IPS-18c (cell line): ENCODE data around the gene GPHN.

Experiments used
- H3K4me3 ChIP-seq: 2 replicates; pipeline ENCODE4 v1.7.0; 2013; ENCODE audit warnings: low read depth, mild to moderate bottlenecking, low read length, moderate library complexity; ENCODE audit not compliant: insufficient read depth
- H3K9me3 ChIP-seq: one replicate; pipeline ENCODE4 v1.6.1; 2013; ENCODE audit warnings: mild to moderate bottlenecking, low read length, moderate library complexity; ENCODE audit not compliant: control insufficient read depth, insufficient read depth

GPHN gene

GRCh38 chr14:67108230-67108629 is 600.3 kb downstream of the GPHN start:
- Histone ChIP-seq H3K9me3 (peaks cover 3% of the 10 kb centered on the region), H3K4me3 (no peak overlapping the region)

DNA sequence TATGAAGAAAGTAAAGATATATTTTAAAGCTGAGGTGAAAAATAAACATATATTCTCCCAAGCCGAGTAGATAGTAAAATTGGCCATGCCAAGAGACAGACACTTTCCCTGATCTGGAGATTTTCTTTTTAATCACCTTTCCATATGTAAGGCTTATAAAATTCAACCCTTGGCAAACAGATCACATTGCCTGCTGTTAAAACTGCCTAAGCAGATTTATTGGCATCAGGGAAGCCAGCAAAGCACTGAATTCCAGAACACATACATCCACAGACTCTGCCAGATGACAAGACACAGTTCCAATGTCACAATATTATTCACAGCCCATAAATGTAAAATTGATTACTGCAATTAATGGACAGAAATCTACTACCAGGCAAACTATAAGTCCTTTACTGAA is 603.1 kb downstream of the GPHN start:
- Histone ChIP-seq H3K9me3 (no peaks in the 10 kb centered on the region), H3K4me3 (no peak overlapping the region)

- Histone ChIP-seq H3K9me3 (no peaks in the 10 kb centered on the region), H3K4me3 (no peak overlapping the region)
These were observed 604.4 kb downstream of the GPHN start for GRCh38 chr14:67112344-67112743.

GRCh38 chr14:67127174-67127573 is 619.2 kb downstream of the GPHN start:
- no peaks in the 10 kb centered on the region for H3K9me3 ChIP-seq

GRCh38 chr14:67129768-67130167 is 621.8 kb downstream of the GPHN start:
- H3K4me3 ChIP-seq: no peak overlapping the region
- no peaks in the 10 kb centered on the region for H3K9me3 ChIP-seq

More at GRCh38 chr14:67127174-67127573, 619.2 kb downstream of the GPHN start:
- no peak overlapping the region for H3K4me3 ChIP-seq

GRCh38 chr14:67131691-67132090 is 623.7 kb downstream of the GPHN start:
- no peak overlapping the region for H3K4me3 ChIP-seq
- H3K9me3 ChIP-seq: no peaks in the 10 kb centered on the region

DNA sequence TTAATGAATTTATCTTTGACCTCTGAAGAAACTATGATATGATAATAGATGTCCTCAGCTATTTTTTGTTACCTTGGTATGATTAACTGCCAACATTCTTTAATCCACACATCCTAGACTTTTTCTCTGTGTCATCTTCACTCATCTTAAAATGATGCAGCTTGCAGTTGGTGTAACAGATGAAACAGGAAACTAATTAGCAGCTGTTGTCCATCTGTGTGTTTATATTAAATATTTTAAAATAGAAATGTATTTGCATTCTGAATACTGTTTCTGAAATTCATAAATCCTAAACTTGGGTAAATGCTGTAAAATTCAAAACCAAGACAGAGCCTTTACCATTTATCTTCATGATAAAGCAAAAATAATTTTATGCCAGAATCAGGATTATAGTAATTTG is 625.2 kb downstream of the GPHN start:
- H3K4me3 ChIP-seq: no peak overlapping the region
- H3K9me3 ChIP-seq: no peaks in the 10 kb centered on the region

GRCh38 chr14:67133595-67134441 is 625.9 kb downstream of the GPHN start:
- Histone ChIP-seq H3K9me3 (no peaks in the 10 kb centered on the region), H3K4me3 (no peak overlapping the region)

DNA sequence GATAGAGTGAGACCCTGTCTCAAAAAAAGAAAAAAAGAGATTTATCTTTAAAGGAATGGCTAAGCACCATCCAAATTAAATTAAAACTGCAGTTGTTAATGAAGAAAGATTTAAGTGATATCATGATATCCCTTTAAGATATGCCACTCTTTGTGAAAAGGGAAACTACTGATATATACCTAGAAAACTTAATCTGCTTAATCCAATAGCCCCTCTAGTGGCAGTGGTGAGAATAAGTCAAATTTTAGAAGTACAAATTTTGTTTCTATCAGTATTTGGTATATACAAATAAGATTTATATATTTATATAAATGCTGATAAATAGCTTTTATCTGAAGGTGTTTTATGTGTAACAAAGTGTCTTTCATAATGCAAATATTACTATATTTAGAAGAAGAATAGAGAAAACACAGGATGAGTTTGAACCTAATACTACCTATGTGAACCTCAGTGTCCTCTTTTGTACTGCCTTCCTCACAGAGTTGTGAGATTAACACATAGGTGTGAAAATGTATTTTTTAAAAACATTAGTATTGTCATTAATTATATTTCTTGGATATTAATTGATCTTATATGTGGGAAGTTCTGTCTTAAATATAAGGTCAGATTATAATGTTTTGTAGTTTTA is 629.9 kb downstream of the GPHN start:
- Histone ChIP-seq H3K9me3 (no peaks in the 10 kb centered on the region), H3K4me3 (no peak overlapping the region)

DNA sequence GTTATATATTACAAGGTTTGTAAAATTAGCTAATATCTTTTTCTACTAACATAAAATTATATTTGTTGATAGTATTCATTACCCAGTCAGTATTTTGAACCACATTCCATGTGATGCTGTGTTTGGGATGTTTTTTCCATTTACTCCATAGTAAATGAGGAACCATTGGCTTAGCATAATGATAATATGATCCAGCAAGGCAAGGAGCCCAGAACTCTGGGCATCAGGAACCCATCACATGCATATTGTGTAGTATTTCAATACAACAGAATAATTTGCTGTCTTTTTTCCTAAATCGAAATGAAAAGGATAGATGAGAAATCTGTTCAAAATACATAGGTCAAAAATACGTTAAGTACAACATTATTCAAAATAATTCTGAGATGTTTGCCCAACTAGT is 632.6 kb downstream of the GPHN start:
- Histone ChIP-seq H3K4me3 (no peak overlapping the region), H3K9me3 (no peaks in the 10 kb centered on the region)

DNA sequence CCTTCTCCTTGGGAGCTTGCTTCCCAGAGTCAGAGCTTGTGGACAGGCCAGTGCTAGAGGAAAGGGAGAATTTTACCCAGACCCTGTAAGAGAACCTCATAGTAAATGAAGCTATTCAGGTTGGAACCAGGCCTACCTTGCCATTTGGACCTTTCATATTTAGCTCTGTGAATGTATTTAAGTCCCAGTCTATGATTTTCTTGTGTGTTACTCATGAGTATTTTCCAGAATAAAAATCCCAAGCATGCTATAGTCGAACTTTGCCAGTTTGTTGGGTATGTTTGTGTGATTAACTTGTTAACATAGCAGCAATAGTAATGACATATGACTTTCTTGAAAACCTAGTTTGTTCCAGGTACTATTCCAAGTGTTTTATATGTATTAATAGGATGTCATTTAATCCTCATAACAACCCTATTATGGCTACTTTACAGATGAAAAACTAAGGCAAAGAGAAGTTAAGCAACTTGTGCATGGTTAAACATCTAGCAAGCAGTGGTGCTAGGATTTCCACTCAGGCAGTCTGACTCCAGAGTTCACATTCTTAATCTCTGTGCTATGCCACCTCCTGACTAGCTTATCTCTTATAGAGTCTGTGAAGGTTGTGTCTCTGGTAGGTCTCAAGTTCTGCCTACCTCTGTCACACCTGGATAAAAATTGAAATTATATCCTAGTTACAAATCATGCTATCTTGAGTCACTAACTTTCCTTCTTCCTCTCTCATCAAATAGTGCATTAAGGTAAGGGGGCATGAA is 633.4 kb downstream of the GPHN start:
- no peaks in the 10 kb centered on the region for H3K9me3 ChIP-seq

GRCh38 chr14:67151082-67151666 is 643.2 kb downstream of the GPHN start:
- no peaks in the 10 kb centered on the region for H3K9me3 ChIP-seq
- no peak overlapping the region for H3K4me3 ChIP-seq

More for the DNA sequence above, 633.4 kb downstream of the GPHN start:
- no peak overlapping the region for H3K4me3 ChIP-seq

DNA sequence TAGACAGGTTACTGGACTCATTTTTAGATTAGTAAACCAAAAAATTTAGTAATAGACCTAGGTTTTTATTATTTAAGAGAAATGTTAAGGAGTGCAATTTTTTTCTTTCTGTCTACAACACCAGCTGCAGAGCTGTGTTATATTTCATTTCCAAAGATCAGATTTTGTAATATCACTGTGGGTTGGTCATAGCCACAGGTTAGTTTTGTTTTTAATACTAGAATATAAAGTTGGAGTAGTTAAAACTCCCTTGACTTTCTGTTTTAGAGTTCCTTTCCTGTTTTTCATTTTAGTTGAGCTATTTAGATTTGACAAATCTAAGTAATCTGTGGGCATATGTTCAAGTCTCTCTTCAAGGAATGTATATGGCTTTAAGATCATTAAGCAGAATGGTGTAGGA is 650.6 kb downstream of the GPHN start:
- Histone ChIP-seq H3K4me3 (no peak overlapping the region), H3K9me3 (no peaks in the 10 kb centered on the region)

- Histone ChIP-seq H3K4me3 (no peak overlapping the region), H3K9me3 (no peaks in the 10 kb centered on the region)
These were observed 654.4 kb downstream of the GPHN start for GRCh38 chr14:67162385-67162784.

GRCh38 chr14:67166450-67166853 is 658.5 kb downstream of the GPHN start:
- Histone ChIP-seq H3K4me3 (no peak overlapping the region), H3K9me3 (no peaks in the 10 kb centered on the region)

DNA sequence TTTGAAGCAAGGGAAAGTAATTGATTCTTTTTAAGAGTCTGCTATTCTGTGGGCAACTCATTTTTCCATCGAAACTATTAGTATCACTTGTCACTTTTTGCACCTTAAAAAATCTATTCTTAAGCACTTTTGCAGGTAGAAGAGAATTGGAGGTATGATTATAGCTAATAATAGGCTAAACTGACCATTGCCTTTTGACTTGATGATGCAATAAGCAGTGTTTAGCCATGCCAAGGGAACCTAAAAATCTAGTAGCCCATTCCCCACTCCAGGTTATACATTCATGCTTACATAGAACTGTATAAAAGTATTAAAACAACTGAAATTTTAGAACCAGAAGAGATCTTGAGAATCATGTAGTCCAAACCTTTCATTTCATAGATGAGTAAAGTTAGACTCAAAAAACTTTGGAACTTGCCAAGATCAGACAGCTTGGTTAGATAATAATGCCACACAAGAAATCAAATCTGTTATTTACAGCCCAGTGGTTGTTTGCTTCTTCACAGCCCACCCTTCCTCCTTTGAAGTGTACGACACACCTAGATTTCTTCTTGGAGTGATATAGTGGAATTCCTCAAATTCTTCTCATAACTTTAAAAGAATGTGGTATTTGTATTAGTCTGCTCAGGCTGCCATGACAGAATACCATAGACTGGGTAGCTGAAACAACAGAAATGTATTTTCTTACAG is 659.6 kb downstream of the GPHN start:
- Histone ChIP-seq H3K9me3 (no peaks in the 10 kb centered on the region), H3K4me3 (no peak overlapping the region)

DNA sequence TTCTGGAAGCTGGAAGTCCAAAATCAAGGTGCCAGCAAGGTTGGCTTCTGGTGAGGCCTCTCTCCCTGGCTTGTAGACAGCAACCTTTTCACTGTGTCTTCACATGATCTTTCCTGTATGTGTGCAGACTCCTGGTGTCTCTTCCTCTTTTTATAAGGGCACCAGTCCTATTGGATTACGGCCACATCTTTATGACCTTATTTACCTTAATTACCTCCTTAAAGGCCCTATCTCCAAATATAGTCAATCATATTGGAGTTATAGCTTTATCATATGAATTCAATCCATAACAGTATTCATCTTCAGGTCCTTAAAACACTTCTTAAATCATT is 660.1 kb downstream of the GPHN start:
- H3K4me3 ChIP-seq: no peak overlapping the region
- H3K9me3 ChIP-seq: no peaks in the 10 kb centered on the region
